ENCODE results near the gene PPP2R5D. TPM values are rescaled to one million over a fixed set of nuclear protein-coding genes. Genes with fewer than 3 reads are reported as not detected.
"Not testable (repeated sequence)": the region's sequence is repeated elsewhere in the genome, so short reads cannot be mapped to it uniquely, and the experiment has no call there.

PPP2R5D gene
- total RNA-seq, 1 experiment from 2014 or later, result 53.7 TPM

GRCh38 chr6:42993445-42993844 is 9.1 kb downstream of the PPP2R5D start:
- CTCF ChIA-PET, result no interaction called here
- Histone ChIP-seq H3K27me3 (ENCODE audit: insufficient read depth, low read depth) (no peaks in the 10 kb centered on the region), H3F3A (ENCODE audit: insufficient read depth, low read depth) (no peaks in the 10 kb centered on the region), H3K4me3 (no peak overlapping the region), H3K9me2 (ENCODE audit: insufficient read depth) (no peaks in the 10 kb centered on the region), H3K36me3 (ENCODE audit: low read depth) (no peaks in the 10 kb centered on the region), H2AFZ (no peak overlapping the region), H3K9me3 (ENCODE audit: insufficient read depth, low read depth) (no peaks in the 10 kb centered on the region), H3K27ac (no peak overlapping the region), H3K79me2 (ENCODE audit: low read depth) (no peaks in the 10 kb centered on the region), H4K20me1 (ENCODE audit: insufficient read depth) (no peaks in the 10 kb centered on the region; the same call in 1 of the 2 replicates), H3K4me2 (no peak overlapping the region), H3K4me1 (replicated peaks; ENCODE audit: insufficient read depth) (no peaks in the 10 kb centered on the region)
- no peak for TF ChIP-seq EZH2 (IDR thresholded peaks at IDR 0.05; ENCODE audit: low read depth)
- TF ChIP-seq, protein P1, sequence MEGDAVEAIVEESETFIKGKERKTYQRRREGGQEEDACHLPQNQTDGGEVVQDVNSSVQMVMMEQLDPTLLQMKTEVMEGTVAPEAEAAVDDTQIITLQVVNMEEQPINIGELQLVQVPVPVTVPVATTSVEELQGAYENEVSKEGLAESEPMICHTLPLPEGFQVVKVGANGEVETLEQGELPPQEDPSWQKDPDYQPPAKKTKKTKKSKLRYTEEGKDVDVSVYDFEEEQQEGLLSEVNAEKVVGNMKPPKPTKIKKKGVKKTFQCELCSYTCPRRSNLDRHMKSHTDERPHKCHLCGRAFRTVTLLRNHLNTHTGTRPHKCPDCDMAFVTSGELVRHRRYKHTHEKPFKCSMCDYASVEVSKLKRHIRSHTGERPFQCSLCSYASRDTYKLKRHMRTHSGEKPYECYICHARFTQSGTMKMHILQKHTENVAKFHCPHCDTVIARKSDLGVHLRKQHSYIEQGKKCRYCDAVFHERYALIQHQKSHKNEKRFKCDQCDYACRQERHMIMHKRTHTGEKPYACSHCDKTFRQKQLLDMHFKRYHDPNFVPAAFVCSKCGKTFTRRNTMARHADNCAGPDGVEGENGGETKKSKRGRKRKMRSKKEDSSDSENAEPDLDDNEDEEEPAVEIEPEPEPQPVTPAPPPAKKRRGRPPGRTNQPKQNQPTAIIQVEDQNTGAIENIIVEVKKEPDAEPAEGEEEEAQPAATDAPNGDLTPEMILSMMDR (conservative IDR thresholded peaks at IDR 0.05), result no peak
- no TSS peak for BruUV-seq (replicated peaks)
- no peak for DNase-seq
- POLR2A ChIA-PET (ENCODE audit: unreplicated experiment), result no interaction called here
- intact Hi-C loops (cut with micrococcal nuclease; ENCODE audit: unreplicated experiment), result no loop called here

DNA sequence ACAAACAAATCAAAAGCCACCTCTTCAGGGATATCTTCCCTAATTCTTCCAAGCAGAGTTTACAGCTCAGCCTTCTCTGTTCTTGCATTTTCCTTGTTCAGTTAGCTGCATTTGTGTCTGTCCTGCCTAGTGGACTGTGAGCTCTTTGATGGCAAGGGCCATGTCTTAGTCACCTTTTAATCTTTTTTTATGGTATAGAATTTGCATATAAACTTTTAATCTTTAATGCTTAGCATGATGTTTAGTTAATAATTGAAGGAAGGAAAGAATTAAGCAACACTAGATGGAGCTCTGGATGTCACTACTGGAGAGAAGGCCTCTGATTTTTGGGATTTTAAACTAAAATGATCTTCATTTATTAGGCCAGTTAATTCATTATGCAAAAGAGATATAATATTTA is 12.1 kb downstream of the PPP2R5D start:
- Histone ChIP-seq H3K4me2 (no peak overlapping the region), H3K79me2 (ENCODE audit: low read depth) (no peaks in the 10 kb centered on the region), H3K36me3 (ENCODE audit: low read depth) (no peaks in the 10 kb centered on the region), H3K27ac (no peak overlapping the region), H3K4me1 (replicated peaks; ENCODE audit: insufficient read depth) (no peaks in the 10 kb centered on the region), H3K27me3 (ENCODE audit: insufficient read depth, low read depth) (no peaks in the 10 kb centered on the region), H3K4me3 (no peak overlapping the region), H3F3A (ENCODE audit: insufficient read depth, low read depth) (no peaks in the 10 kb centered on the region), H3K9me3 (ENCODE audit: insufficient read depth, low read depth) (no peaks in the 10 kb centered on the region), H2AFZ (no peak overlapping the region), H3K9me2 (ENCODE audit: insufficient read depth) (no peaks in the 10 kb centered on the region), H4K20me1 (ENCODE audit: insufficient read depth) (no peaks in the 10 kb centered on the region; the same call in 1 of the 2 replicates)
- ChIA-PET POLR2A (ENCODE audit: unreplicated experiment) (interaction anchor here (0.6 kb wide), 1 partner anchor 64 kb away, joined by 5 read pairs; no protein-coding TSS in a partner anchor), CTCF (interaction anchor here (0.6 kb wide), 1 partner anchor 277 kb away, joined by 4 read pairs; no protein-coding TSS in a partner anchor)
- no TSS peak for BruUV-seq (replicated peaks)
- DNase-seq, result no peak
- TF ChIP-seq, protein P1 (conservative IDR thresholded peaks at IDR 0.05), result no peak
- no peak for TF ChIP-seq EZH2 (IDR thresholded peaks at IDR 0.05; ENCODE audit: low read depth)
- intact Hi-C loops (cut with micrococcal nuclease; ENCODE audit: unreplicated experiment), result no loop called here

- H3K9me3 ChIP-seq (ENCODE audit: insufficient read depth, low read depth); intact Hi-C loops (cut with micrococcal nuclease; ENCODE audit: unreplicated experiment); H3K4me3 ChIP-seq; H3K27ac ChIP-seq; H2AFZ ChIP-seq; H3K4me1 ChIP-seq (replicated peaks; ENCODE audit: insufficient read depth); H3K79me2 ChIP-seq (ENCODE audit: low read depth); H3K27me3 ChIP-seq (ENCODE audit: insufficient read depth, low read depth); H3K4me2 ChIP-seq; POLR2A ChIA-PET (ENCODE audit: unreplicated experiment); BruUV-seq (replicated peaks); H4K20me1 ChIP-seq (ENCODE audit: insufficient read depth); H3K36me3 ChIP-seq (ENCODE audit: low read depth); DNase-seq; H3F3A ChIP-seq (ENCODE audit: insufficient read depth, low read depth); H3K9me2 ChIP-seq (ENCODE audit: insufficient read depth): not testable (repeated sequence)
- CTCF ChIA-PET, result interaction anchor here (0.6 kb wide), 2 partner anchors 236 to 840 kb away, joined by 3 read pairs; no protein-coding TSS in a partner anchor
Measured at GRCh38 chr6:42998205-42998604, 13.8 kb downstream of the PPP2R5D start.

- POLR2A ChIA-PET (ENCODE audit: unreplicated experiment), result no interaction called here
- no TSS peak for BruUV-seq (replicated peaks)
- DNase-seq, result no peak
- H3K36me3 ChIP-seq (ENCODE audit: low read depth), result no peaks in the 10 kb centered on the region
- H3K9me2 ChIP-seq (ENCODE audit: insufficient read depth), result no peaks in the 10 kb centered on the region
- H3K4me2 ChIP-seq, result no peak overlapping the region
- H3K9me3 ChIP-seq (ENCODE audit: insufficient read depth, low read depth), result no peaks in the 10 kb centered on the region
- H3K27ac ChIP-seq, result no peak overlapping the region
- H3K4me3 ChIP-seq, result no peak overlapping the region
- no peaks in the 10 kb centered on the region for H3K4me1 ChIP-seq (replicated peaks; ENCODE audit: insufficient read depth)
- H3K79me2 ChIP-seq (ENCODE audit: low read depth), result no peaks in the 10 kb centered on the region
- H3K27me3 ChIP-seq (ENCODE audit: insufficient read depth, low read depth), result no peaks in the 10 kb centered on the region
- H2AFZ ChIP-seq, result no peak overlapping the region
- intact Hi-C loops (cut with micrococcal nuclease; ENCODE audit: unreplicated experiment), result no loop called here
- no peaks in the 10 kb centered on the region for H4K20me1 ChIP-seq (ENCODE audit: insufficient read depth)
- CTCF ChIA-PET, result no interaction called here
- no peak for TF ChIP-seq EZH2 (IDR thresholded peaks at IDR 0.05; ENCODE audit: low read depth)
- TF ChIP-seq, protein P1 (conservative IDR thresholded peaks at IDR 0.05), result no peak
- no peaks in the 10 kb centered on the region; the same call in 1 of the 2 replicates for H3F3A ChIP-seq (ENCODE audit: insufficient read depth, low read depth)
Measured at GRCh38 chr6:43001843-43002242, 17.5 kb downstream of the PPP2R5D start.

Measured in PC-9 (cell line).